NCI-H1048 (cell line): ENCODE data around the gene PAX4.

Experiments
- DNase-seq: peaks from one replicate; lab custom pipeline; 2025; lab: John Stamatoyannopoulos, UW

PAX4 gene, protein sequence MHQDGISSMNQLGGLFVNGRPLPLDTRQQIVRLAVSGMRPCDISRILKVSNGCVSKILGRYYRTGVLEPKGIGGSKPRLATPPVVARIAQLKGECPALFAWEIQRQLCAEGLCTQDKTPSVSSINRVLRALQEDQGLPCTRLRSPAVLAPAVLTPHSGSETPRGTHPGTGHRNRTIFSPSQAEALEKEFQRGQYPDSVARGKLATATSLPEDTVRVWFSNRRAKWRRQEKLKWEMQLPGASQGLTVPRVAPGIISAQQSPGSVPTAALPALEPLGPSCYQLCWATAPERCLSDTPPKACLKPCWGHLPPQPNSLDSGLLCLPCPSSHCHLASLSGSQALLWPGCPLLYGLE

DNA sequence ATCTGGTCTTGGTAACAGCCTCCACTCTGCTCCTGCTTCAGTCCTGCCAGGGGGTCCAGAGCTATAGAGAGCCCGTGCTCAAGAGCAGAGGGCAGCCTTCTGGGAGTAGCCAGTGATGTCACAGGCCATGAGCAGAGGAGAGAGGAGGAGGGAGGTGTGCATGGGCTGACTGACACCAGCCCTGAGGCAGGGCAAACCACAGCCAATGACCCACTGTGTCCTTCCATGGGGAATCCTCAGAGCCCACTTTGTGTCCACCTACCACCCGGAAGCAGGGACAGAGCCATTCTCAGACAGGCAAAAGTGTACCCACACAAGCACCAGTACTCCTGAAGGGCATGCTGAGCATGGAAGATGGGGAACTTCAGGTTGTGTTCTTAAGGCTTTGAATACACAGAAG lies at the start of gene PAX4:
Gene PAX4 (minus strand): TSS at position 101 of the 400 bp plus-strand sequence. CDS start 2,214 bp downstream, outside the sequence.
- no peak for DNase-seq

DNA sequence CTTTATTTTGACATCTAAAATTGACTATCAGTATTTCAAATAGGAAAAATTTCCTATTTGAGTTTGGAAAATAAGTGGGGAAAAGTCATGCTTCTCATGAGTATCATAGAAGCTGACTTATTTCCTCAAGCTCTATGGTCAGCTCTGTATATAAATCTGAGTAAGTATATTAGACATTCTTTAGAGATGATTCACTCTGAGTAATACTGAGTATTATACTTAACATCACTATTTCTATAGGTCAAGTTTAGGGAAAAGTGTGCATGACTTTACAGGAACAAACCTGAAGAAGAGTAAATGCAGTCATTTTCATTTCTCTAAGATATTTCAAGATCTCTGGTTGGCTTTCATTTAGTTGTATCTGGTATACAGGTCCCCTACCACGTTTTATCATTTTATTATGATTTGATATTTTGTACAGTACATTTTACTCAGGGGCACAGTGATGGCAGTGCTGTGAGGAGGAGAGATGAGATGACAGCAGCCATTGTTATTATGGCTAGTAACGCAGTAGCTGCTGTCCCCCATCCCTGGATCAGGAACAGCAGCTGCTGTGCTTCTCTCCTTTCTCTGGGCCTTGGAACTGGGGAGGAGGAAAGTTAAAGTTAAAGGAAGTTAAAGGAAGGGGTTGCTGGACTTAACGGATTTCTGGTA lies 49.2 kb upstream of the PAX4 start:
- DNase-seq: no peak

DNA sequence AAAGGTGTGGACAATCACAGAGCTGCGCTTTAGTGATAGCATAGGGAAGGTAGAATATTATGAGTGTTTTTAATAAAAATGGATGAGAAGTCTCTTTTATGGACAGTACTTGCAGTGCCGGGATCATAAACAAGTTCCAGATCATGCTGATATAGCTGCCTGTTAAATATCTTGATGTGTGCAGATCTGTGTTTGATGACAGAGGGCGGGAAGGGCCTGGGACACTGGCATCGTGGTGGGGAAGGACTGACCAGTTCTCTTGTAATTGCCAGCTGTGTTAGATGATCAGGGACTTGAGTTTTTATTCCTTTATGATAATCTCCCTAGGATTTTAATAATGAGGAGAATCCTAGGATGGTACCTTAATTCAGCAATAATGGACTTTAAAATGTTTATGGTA lies 48.7 kb upstream of the PAX4 start:
- DNase-seq: no peak

DNA sequence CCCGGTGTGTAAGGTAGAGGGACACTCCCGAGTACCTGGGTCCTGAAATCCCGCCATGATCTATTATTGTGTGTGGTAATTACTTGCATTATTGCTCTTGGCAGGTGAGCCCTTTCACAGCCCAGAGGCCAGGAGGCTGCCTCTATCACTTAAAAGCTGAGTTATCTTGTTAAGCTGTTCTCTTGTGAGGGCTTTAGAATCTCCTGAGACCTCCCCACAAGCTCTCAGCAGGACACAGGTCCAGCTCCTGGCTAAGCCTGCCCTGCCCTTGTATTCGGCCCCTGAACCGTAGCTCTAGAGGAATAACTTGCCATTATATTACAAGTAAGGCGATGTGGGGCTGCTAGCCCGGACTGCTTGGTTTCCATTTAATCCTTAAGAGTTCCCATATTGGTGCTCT lies 48.0 kb upstream of the PAX4 start:
- DNase-seq: no peak

DNA sequence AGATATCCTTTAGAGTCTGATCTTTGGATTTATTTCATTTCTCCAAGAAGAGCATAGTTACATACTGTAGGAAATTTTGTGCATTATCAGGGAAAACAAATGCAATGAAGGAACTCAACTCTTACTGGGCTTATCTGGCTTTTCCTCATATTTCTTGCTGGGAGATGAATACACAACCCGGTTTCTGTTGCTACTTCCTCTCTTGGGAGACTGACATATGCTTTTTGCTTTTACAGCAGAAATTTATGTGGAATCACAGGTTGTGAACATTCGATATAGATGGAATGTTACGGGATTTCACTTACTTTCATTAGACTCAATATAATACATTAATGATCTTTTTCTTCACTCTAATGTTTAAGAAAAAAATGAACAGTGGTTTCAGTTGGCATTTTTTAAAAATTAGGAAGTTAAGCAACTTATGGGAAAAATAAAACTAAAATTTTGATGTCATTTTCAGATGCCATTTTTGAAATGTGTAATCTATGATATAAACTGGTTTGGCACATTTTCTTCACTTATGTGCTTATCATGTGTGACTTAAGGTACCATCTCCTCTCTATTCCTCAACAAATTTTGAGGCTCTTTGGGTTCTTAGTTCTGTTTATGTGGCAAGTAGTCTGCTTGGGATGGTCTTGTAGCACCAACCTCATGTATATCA lies 41.2 kb upstream of the PAX4 start:
- no peak for DNase-seq

DNA sequence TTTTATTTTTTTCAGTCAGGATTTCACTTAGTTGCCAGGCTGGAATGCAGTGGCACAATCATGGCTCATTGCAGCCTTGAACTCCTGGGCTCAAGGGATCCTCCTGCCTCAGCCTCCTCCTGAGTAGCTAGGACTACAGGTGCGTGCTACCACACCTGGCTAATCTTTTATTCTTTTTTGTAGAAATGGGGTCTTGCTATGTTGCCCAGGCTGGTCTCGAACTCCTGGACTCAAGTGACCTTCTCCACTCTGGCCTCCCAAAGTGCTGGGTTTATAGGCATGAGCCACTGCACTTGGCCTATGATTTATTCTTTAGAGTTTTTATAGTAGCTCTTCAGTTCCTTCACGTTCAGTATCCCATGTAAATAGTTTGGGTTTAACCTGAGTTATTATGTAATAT lies 39.6 kb upstream of the PAX4 start:
- DNase-seq: no peak

DNA sequence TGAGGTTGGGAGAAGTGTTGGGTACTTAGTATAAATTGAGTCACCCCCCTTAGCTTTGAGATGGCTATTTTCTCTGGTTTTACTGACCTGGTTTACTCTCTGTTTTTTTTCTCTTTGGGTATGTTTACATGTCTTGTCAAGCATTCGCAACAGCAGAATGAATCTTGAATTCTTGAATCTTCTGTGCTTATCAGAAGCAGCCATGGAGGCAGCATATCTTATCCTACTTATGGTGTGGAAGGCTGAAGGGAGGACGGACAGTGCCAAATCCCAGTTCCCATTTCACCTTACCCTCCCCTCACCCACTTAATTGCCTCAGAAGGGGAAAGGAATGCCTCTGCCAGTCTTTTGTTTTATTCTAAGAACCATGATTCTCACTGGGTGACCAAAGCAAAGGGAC lies 37.8 kb upstream of the PAX4 start:
- DNase-seq: no peak

DNA sequence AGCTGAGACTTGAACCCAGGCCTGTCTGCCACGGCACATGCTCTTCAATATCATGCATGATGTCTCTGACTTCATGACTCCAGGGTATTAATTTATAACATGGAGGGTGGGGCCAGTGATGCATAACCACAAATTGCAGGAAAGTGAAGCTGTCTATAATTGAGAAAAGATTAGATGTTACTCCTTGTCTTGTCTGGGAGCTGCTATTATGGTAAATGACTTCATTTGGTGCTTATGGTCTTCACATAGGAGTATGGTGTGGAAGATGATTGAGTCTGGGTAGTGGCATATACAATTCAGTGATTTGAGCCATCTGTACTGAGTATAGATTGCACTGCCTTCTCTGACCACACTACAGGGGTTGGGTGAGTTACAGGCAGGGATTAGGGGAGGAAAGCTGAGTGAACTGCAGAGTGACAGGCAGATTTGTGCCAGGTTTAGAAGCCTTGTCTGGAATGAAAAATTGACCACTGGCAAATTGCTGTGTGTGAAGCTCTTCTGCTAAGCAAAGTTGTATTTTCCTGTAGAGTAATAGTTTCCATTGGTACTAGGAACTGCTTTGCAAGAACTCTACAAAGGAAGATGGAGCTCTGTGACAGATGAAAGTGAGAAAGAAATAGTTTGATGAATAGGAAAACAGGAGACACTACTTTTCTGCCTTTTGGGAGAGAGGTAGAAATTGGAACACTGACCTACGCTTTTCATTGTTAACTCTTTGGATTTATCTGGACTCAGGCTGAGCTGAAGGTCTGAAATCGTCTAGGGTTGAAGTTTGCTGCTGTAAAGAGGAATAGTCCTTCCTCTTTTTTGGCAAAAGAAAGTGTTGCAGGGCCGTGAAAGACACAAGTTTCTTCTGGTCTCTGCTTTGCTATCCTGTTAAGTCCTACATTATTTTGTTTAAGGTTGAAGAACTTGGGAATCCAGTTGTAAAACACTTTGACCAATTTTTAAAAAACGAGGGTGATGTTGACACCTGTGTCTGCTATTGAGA lies 36.8 kb upstream of the PAX4 start:
- DNase-seq: no peak

DNA sequence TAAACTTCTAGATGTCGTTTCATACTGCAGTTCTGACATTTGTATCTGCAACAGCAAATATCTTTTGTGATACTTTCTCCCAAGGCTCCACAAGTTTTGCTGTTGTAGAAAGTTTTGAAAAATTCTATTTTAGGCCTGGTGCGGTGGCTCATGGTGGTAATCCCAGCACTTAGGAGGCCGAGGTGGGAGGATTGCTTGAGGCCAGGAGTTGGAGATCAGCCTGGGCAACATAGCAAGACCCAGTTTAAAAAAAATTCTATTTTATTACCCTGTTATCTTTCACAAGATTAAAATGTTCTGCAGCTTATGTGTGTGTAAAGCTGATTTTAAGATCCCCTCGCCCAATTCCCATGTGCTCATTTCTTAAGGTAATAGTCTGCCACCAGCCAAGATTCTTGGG lies 35.5 kb upstream of the PAX4 start:
- no peak for DNase-seq

DNA sequence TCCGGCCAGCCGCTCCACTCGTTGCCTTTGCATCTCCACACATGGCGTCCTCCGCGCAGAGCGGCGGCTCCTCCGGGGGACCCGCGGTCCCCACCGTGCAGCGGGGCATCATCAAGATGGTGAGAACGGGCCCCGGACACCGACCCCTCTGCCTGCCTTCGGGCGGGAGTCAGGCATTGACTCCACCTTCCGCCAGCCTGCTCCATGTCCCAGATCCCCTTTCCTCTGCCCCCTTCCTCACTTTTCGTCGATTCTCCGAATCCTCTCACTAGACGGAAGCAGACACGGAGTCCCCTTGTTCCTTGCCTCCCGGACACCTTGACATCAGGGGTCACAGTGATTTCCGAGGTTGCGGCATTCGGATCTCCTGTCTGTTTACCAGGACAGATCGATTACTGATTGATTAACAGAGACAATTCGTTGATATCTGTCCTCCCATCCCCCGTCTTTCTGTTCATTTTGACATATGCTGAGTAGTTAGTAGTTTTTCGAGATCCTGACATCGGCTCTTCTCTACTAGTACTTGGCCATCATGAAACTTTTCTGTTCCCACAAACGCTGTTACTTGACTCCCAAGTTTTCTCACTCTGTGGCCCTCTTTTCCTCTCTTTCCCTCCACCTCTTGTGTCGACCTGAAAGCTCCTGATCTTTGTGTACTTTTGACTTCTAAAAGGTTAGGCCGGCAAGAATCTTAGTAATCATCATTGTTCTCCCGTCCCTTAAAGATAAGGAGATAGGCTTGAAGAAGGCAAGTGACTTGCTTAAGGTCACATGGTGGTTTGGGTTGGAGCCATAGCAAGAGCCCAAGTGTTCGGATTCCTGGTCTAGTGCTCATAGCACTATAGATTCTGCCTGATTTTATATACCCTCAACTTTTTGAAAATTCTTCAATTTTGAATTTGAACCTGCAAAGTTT lies 34.6 kb upstream of the PAX4 start:
- no peak for DNase-seq

DNA sequence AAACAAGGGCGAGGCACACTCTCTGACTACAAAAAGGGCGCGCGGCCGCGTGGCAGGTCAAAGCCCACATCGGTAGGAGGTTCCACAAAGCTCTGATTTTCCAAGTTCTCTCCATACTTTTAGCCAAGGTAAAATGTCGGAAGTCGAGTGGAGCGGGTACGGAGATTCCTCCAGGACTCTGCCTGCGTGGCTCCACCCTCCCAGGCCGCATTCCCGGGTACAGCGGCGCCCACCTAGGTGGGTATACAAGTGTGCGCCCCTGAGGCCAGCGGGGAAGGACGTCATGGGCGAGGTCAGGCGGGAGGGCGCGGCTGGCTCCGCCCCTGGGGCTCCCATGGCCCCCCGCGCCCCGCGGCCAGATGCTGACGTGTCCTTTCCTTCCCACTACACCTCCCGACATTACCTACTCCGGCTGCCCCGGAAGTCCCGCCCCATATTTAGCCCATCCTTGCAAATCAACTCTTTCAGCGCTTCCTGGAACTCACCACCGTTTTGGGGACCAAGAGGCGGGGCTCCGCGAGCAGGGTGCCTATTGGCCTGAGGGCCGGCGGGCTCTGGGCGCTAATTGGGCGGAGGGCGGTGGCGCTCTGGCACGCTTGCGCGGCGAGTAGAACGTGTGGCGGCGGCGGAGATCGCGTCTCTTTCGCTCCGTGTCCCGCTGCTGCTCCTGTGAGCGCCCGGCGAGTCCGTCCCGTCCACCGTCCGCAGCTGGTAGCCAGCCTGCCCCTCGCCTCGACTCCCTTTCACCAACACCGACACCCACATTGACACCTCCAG lies 33.8 kb upstream of the PAX4 start, which contains the start of gene SND1:
Gene SND1 (plus strand): TSS at position 639 of the 777 bp plus-strand sequence. CDS start 180 bp downstream, outside the sequence.
- DNase-seq: peak; percentile 90

DNA sequence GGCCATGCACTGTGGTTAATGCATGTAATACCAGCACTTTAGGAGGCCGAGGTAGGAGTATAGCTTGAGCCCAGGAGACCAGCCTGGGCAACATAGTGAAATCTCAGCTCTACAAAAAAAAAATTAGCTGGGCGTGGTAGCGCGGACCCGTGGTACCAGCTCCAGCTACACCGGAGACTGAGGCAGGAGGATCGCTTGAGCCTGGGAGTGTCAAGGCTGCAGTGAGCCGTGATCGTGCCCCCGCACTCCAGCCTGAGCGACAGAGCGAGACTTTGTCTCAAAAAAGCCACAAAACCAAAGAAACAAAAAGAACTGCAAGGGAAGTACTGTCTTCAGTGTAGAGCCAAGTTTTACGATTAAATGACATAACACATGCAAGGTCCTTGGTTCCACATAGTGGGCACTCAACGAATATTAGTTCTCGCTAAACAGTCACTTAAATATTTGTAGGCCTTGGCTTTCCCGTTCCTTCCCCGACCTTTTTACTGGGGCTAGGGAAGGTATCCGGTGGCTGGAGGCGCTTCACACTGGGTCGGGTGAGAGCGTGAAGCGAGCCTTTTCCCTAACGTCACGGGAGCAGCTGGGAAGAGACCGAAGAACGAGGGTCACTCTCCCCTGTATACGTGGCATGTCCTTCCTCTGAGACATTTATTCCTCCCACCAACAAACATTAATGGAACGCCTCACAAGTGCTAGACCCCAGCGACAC lies 33.1 kb upstream of the PAX4 start:
- DNase-seq: no peak

DNA sequence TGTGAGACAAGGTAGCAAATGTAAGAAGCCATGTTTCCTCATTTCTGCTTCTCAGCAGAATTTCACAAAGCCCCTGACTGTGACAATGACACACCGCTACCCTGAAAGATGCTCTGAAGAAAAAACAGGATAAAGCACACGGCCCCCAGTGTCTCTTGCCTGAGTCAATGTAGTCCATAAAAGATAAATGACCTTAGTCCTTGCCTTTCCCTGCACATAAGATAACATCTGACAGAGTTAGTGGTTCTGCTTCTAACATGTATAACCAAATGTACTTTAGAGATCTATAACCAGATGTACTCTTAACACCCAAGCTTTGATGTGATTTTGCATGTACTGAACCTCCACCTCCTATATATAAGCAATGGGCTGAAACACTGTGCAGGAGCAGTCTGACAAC lies 31.0 kb upstream of the PAX4 start:
- no peak for DNase-seq

DNA sequence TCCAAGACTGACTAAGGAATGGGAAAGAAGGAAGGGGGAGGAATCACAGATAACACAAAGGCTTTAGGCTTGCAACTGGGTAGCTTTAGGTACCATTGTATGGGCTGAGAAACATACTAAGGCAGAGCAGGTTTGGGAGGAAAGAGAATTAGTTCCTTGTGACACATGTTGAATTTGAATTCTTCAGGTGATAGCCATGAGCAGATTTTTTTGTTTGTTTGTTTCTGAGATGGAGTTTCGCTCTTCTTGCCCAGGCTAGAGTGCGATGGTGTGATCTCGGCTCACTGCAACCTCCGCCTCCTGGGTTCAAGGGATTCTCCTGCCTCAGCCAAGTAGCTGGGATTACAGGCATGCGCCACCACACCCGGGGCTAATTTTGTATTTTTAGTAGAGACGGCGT lies 29.7 kb upstream of the PAX4 start:
- no peak for DNase-seq

DNA sequence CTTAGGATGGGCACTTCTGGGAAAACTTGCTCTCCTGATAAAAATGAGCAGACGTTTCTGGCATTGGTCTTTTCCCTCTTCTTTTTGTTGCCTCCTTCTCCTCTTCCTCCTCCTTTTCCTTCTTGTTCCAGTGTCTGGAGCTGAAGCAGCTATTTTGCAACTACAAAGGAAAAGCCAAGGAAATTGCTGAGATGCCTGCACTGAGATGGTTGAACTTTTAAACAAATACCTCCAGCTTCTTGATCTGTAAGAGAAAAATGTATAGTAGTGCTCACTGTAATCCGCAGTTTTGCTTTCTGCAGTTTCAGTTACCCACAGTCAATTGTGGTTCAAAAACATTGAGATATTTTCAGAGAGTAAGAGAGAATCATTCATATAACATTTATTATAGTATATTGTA lies 26.5 kb upstream of the PAX4 start:
- no peak for DNase-seq

DNA sequence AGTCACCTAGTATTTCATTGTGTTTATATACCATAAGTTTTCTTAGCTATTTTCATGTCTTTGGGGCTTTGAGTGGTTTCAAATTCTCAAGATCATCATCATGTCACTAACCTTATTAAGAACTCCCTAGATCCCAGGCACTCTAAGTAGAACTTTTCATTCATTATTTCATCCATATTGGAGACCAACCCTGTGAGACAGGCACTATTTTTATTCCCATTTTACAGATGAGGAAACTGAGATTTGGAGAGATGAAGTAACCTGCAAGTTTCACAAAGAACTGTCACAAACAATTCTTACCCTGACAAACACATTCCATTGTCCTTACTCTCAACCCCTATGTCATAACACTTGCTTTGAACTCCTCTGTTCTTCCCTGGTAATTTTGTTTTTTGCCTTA lies 20.3 kb upstream of the PAX4 start:
- DNase-seq: no peak

DNA sequence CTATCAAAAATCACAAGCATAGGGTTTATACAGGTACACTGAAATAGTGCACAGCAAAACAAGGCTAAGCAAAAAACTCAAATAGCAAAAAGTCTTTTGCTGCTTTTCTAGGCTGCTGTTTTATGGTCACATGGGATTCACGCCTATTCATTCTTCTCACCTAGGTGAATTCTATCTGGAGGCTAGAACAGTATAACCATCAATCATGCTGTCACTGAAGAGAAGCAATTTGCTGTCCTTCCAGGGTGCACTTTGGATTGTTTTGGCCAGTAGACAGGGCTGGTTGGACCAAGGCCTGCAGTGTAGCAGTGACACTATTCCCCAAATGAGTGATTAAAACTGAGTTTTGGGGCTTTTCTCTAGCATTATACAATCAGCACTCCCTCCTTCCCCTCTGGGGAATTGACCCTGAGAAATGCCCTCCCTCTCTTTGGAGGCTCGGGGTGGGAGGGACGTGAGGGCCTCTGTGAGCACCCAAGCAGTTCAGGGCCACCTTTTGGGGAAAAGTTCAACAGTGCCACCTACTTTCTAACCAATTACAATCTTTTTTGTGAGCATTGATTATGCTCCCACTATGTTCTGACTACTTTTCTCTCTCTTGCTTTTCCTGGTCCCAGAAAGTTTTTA lies 17.8 kb upstream of the PAX4 start:
- DNase-seq: no peak

DNA sequence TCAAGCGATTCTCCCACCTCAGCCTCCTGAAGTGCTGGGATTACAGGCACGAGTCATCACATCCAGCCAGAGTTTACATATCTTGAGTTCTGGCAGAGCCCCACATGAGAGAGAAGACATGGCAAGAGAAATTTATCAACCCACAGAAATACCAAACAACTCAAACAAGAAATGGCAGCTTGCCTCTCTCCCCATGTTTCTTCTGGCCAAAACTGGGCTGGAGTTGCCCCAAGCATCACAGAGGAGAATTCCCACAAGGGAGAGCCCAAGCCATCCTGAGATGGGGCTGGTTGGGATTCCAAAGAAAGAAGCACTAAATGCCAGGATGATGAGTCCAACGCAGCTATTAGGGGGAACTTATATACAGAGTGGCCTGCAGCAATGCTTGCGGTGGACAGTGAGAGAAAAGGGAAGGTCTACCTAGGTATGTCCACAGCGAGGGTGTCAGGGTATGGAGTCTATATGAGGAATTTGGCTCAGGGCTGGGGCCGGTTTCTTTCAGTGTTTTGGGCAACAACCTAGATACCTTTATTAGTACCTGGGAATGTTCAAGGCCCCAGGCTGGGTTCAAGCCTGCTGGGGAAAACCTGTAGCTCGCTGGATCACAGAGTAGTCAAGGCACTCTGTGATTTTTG lies 14.5 kb upstream of the PAX4 start:
- no peak for DNase-seq
